K562 (cell line): ENCODE measurements around the gene ADSS1.

Experiments used
- BHLHE40 ChIP-seq: IDR thresholded peaks from 2 replicates; pipeline ENCODE4 v1.6.1; 2011; ENCODE audit warnings: low read length, improper control_type of control experiment
- CEBPB ChIP-seq: fragments of 450-650 bp; IDR thresholded peaks from 2 replicates; pipeline ENCODE4 v1.6.1; 2016; ENCODE audit warnings: missing genetic modification characterization, missing compliant biosample characterization
- CTCF ChIP-seq, 3 experiments: IDR thresholded peaks in 2 of 3; conservative IDR thresholded peaks in 1 of 3; 2 replicates each; pipeline ENCODE4 v1.5.1; 2011 to 2012; ENCODE audit warnings: low read length in 3 of 3, mild to moderate bottlenecking in 3 of 3, control low read depth in 2 of 3, improper control_type of control experiment in 1 of 3, inconsistent platforms in 1 of 3, low read depth in 1 of 3, mixed read lengths in 1 of 3, moderate library complexity in 1 of 3; ENCODE audit not compliant: insufficient read depth in 2 of 3
- E2F4 ChIP-seq: sonication (generic); formaldehyde crosslinking; IDR thresholded peaks from 2 replicates; pipeline ENCODE4 v1.8.0; 2022; ENCODE audit warnings: mild to moderate bottlenecking, low read depth, missing genetic modification reagents
- EP300 ChIP-seq: IDR thresholded peaks from 2 replicates; pipeline ENCODE4 v1.6.1; 2012; ENCODE audit warnings: low read length, improper control_type of control experiment
- MAZ ChIP-seq, 2 experiments: fragments of 450-650 bp in 1 of 2; sonication (generic) in 1 of 2; formaldehyde crosslinking; IDR thresholded peaks in 1 of 2; conservative IDR thresholded peaks in 1 of 2; 2 replicates each; pipeline versions ENCODE4 v1.4.0 to v1.5.0; 2020; ENCODE audit warnings: mild to moderate bottlenecking in 1 of 2, missing genetic modification reagents in 1 of 2
- STAT6 ChIP-seq: sonication (generic); formaldehyde crosslinking; IDR thresholded peaks from 2 replicates; pipeline ENCODE4 v1.8.1; 2023; ENCODE audit warnings: mild to moderate bottlenecking, missing genetic modification reagents
- TBP ChIP-seq: optimal IDR thresholded peaks from 2 replicates; pipeline ENCODE3; 2011; ENCODE audit warnings: low read depth, low read length, improper control_type of control experiment
- YY1 ChIP-seq, 3 experiments: IDR thresholded peaks; 2 replicates each; pipeline ENCODE4 v1.6.1; 2011; ENCODE audit warnings: low read length in 2 of 3, mild to moderate bottlenecking in 2 of 3, moderate library complexity in 2 of 3, borderline replicate concordance in 1 of 3, control low read depth in 1 of 3, low read depth in 1 of 3; ENCODE audit not compliant: insufficient read depth in 3 of 3, insufficient replicate concordance in 2 of 3, control insufficient read depth in 1 of 3, insufficient read length in 1 of 3; ENCODE audit errors: extremely low read depth in 1 of 3

GRCh38 chr14:104782086-104782807 lies 58.2 kb downstream of the ADSS1 start:
- TF ChIP-seq STAT6 (CRISPR knock-in tag): no peak
- no peak for TF ChIP-seq CEBPB (tag)
- TF ChIP-seq YY1 (IDR thresholded peaks at IDR 0.05; ENCODE audit: borderline replicate concordance in 1 of 3, control insufficient read depth in 1 of 3, extremely low read depth in 1 of 3, insufficient read depth in 3 of 3, insufficient read length in 1 of 3, insufficient replicate concordance in 2 of 3, low read depth in 1 of 3, low read length in 2 of 3): no peak
- no peak for TF ChIP-seq MAZ (CRISPR knock-in tag; conservative IDR thresholded peaks at IDR 0.05 in 1 of 2, IDR thresholded peaks at IDR 0.05 in 1 of 2)
- TF ChIP-seq CTCF (IDR thresholded peaks at IDR 0.05 in 2 of 3, conservative IDR thresholded peaks at IDR 0.05 in 1 of 3; ENCODE audit: insufficient read depth in 2 of 3, low read depth in 1 of 3, low read length in 3 of 3): no peak
- no peak for TF ChIP-seq EP300
- TF ChIP-seq E2F4 (CRISPR knock-in tag): no peak
- no peak for TF ChIP-seq TBP
- no peak for TF ChIP-seq BHLHE40
